Measurements from ENCODE around the gene LDLRAP1. TPM values are rescaled to one million over a fixed set of nuclear protein-coding genes. Genes with fewer than 3 reads are reported as not detected.

The LDLRAP1 gene
- total RNA-seq, 1 donor from 2014 or later: 8.6 TPM

GRCh38 chr1:25608488-25609178 is 65.2 kb downstream of the LDLRAP1 start:
- Mint-ChIP-seq H3K27me3 (ENCODE audit: insufficient read depth, low read depth) (peaks cover 26% of the 10 kb centered on the region), H3K27ac (no peak overlapping the region), H3K4me3 (no peak overlapping the region), H3K36me3 (no peaks in the 10 kb centered on the region), H3K4me1 (peaks cover 6% of the 10 kb centered on the region), H3K9me3 (no peaks in the 10 kb centered on the region)
- peaks cover 10% of the 10 kb centered on the region for H3F3A ChIP-seq (ENCODE audit: low read depth)
- H3K4me1 ChIP-seq: no peaks in the 10 kb centered on the region
- H3K9me3 ChIP-seq (ENCODE audit: low read depth): no peaks in the 10 kb centered on the region
- H3K36me3 ChIP-seq: no peaks in the 10 kb centered on the region
- no peaks in the 10 kb centered on the region for H4K20me1 ChIP-seq (ENCODE audit: low read depth)
- H3K79me2 ChIP-seq (ENCODE audit: low read depth): no peaks in the 10 kb centered on the region
- peak; percentile 68 for TF ChIP-seq CTCF (IDR thresholded peaks at IDR 0.05)
- no peak for TF ChIP-seq EZH2phosphoT487 (IDR thresholded peaks at IDR 0.05)
- H3K27ac ChIP-seq: no peak overlapping the region
- peaks cover 44% of the 10 kb centered on the region for H3K27me3 ChIP-seq
- peak; percentile 93 for DNase-seq (ENCODE audit: low spot score)
- no peak overlapping the region for H3K9ac ChIP-seq
- peak overlapping the region; percentile 54 for H3K4me2 ChIP-seq
- H3K4me3 ChIP-seq: no peak overlapping the region
- H2AFZ ChIP-seq (replicated peaks): no peak overlapping the region

GRCh38 chr1:25609921-25610320 is 66.5 kb downstream of the LDLRAP1 start:
- H2AFZ ChIP-seq (replicated peaks): no peak overlapping the region
- no peak overlapping the region for H3K9ac ChIP-seq
- no peak overlapping the region for H3K27ac ChIP-seq
- Mint-ChIP-seq H3K9me3 (no peaks in the 10 kb centered on the region), H3K27me3 (ENCODE audit: insufficient read depth, low read depth) (peaks cover 27% of the 10 kb centered on the region), H3K27ac (no peak overlapping the region), H3K36me3 (no peaks in the 10 kb centered on the region), H3K4me1 (peaks cover 6% of the 10 kb centered on the region), H3K4me3 (no peak overlapping the region)
- no peaks in the 10 kb centered on the region for H3K36me3 ChIP-seq
- DNase-seq (ENCODE audit: low spot score): peak; percentile 57
- no peaks in the 10 kb centered on the region for H3K4me1 ChIP-seq
- TF ChIP-seq CTCF (IDR thresholded peaks at IDR 0.05): no peak
- no peak for TF ChIP-seq EZH2 (IDR thresholded peaks at IDR 0.05)
- no peak for TF ChIP-seq EZH2phosphoT487 (IDR thresholded peaks at IDR 0.05)
- H3K27me3 ChIP-seq: peaks cover 57% of the 10 kb centered on the region
- H3K9me3 ChIP-seq (ENCODE audit: low read depth): no peaks in the 10 kb centered on the region
- no peak overlapping the region for H3K4me3 ChIP-seq
- H3K4me2 ChIP-seq: no peak overlapping the region
- peaks cover 10% of the 10 kb centered on the region for H3F3A ChIP-seq (ENCODE audit: low read depth)
- no peaks in the 10 kb centered on the region for H4K20me1 ChIP-seq (ENCODE audit: low read depth)
- no peaks in the 10 kb centered on the region for H3K79me2 ChIP-seq (ENCODE audit: low read depth)

GRCh38 chr1:25610822-25611630 is 67.6 kb downstream of the LDLRAP1 start:
- Mint-ChIP-seq H3K27ac (no peak overlapping the region), H3K9me3 (no peaks in the 10 kb centered on the region), H3K27me3 (ENCODE audit: insufficient read depth, low read depth) (peaks cover 26% of the 10 kb centered on the region), H3K4me1 (peaks cover 9% of the 10 kb centered on the region), H3K4me3 (no peak overlapping the region), H3K36me3 (no peaks in the 10 kb centered on the region)
- TF ChIP-seq EZH2 (IDR thresholded peaks at IDR 0.05) (no peak), CTCF (IDR thresholded peaks at IDR 0.05) (peak; percentile 7)
- no peaks in the 10 kb centered on the region for H3K79me2 ChIP-seq (ENCODE audit: low read depth)
- H3K36me3 ChIP-seq: no peaks in the 10 kb centered on the region
- H4K20me1 ChIP-seq (ENCODE audit: low read depth): no peaks in the 10 kb centered on the region
- H3K27ac ChIP-seq: no peak overlapping the region
- no peak overlapping the region for H3K4me2 ChIP-seq
- H2AFZ ChIP-seq (replicated peaks): no peak overlapping the region
- no peak overlapping the region for H3K4me3 ChIP-seq
- peaks cover 67% of the 10 kb centered on the region for H3K27me3 ChIP-seq
- H3K9me3 ChIP-seq (ENCODE audit: low read depth): no peaks in the 10 kb centered on the region
- DNase-seq (ENCODE audit: low spot score): no peak
- peaks cover 10% of the 10 kb centered on the region for H3F3A ChIP-seq (ENCODE audit: low read depth)
- no peaks in the 10 kb centered on the region for H3K4me1 ChIP-seq
- H3K9ac ChIP-seq: no peak overlapping the region
